ENCODE data around the gene TTYH1. TPM values are rescaled to one million over a fixed set of nuclear protein-coding genes. Genes with fewer than 3 reads are reported as not detected.
A peak's percentile ranks its signal among the peaks of the same experiment; 100 is the strongest.

The TTYH1 gene
- total RNA-seq, 2 experiments from 2014 or later = not detected

DNA sequence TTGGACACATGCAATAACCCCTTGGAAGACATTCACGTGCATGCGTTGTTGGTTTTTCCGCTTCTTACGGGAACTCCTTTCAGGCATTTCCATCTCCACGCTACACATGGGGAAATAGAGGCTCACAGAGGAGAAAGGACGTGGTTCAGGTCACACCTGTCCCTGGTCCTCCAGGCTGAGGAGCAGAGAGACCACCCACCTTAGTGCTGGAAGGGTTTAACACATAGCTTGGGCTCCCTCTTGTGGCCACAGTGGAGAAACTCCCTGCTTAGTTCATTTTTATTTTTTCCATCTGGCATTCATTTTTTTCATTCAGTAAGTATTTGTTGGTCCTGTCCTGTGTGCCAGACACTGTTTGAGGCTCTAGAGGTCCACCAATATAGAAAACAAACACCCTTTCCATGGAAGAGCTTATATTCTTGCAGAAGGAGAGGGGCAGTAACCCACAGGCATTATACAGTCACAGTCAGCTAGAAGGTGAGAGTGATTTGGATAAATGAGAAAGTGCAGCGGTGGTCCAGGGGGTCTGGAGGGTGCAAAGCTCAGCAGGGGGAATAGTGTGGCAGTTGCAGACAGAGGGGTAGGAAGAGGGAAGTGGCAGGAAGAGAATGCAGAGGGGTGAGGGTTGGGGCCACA lies 24.2 kb upstream of the TTYH1 start:
- peak; percentile 39 to 88 (median 62) for DNase-seq
- intact Hi-C loops (cut with DNase I, micrococcal nuclease) = loop anchor here (1.0 kb wide), 1 partner anchor 66 kb away; no protein-coding TSS in a partner anchor
- ChIA-PET CTCF (interaction anchor here (0.6 to 1.5 kb wide), 11 partner anchors 9 to 125 kb away, joined by 3 to 12 read pairs (median 4); partner anchors contain the start of gene LAIR1), POLR2A (interaction anchor here (0.6 to 1.7 kb wide), 4 partner anchors 12 to 68 kb away, joined by 3 to 5 read pairs (median 4); partner anchors contain the start of gene LAIR1)
- Histone ChIP-seq H3K27ac (ENCODE audit: low read depth in 1 of 2, low read length in 2 of 2) (no peak overlapping the region), H3K4me3 (ENCODE audit: low read length) (no peak overlapping the region), H3K9me3 (ENCODE audit: control insufficient read depth in 1 of 2, insufficient read depth in 1 of 2, low read length in 2 of 2) (no peaks in the 10 kb centered on the region), H3K36me3 (ENCODE audit: insufficient read depth, low read length) (no peaks in the 10 kb centered on the region), H3K4me1 (ENCODE audit: insufficient read depth, low read length) (peaks cover 44% of the 10 kb centered on the region), H3K27me3 (ENCODE audit: control insufficient read depth in 1 of 2, insufficient read depth in 2 of 2, low read length in 2 of 2) (no peaks in the 10 kb centered on the region)
- H3K27ac Mint-ChIP-seq = peak overlapping the region; percentile 1
- peak; percentile 31 for ATAC-seq (ENCODE audit: poor library complexity)
- H3K9me3 Mint-ChIP-seq = no peaks in the 10 kb centered on the region
- peak overlapping the region; percentile 76 for H3K4me3 Mint-ChIP-seq
- TF ChIP-seq, protein P1, sequence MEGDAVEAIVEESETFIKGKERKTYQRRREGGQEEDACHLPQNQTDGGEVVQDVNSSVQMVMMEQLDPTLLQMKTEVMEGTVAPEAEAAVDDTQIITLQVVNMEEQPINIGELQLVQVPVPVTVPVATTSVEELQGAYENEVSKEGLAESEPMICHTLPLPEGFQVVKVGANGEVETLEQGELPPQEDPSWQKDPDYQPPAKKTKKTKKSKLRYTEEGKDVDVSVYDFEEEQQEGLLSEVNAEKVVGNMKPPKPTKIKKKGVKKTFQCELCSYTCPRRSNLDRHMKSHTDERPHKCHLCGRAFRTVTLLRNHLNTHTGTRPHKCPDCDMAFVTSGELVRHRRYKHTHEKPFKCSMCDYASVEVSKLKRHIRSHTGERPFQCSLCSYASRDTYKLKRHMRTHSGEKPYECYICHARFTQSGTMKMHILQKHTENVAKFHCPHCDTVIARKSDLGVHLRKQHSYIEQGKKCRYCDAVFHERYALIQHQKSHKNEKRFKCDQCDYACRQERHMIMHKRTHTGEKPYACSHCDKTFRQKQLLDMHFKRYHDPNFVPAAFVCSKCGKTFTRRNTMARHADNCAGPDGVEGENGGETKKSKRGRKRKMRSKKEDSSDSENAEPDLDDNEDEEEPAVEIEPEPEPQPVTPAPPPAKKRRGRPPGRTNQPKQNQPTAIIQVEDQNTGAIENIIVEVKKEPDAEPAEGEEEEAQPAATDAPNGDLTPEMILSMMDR (IDR thresholded peaks at IDR 0.05) = peak; percentile 95
- H3K36me3 Mint-ChIP-seq (ENCODE audit: low read depth) = no peaks in the 10 kb centered on the region
- peaks cover 34% of the 10 kb centered on the region for H3K4me1 Mint-ChIP-seq (ENCODE audit: low read depth)
- H3K27me3 Mint-ChIP-seq = no peaks in the 10 kb centered on the region

DNA sequence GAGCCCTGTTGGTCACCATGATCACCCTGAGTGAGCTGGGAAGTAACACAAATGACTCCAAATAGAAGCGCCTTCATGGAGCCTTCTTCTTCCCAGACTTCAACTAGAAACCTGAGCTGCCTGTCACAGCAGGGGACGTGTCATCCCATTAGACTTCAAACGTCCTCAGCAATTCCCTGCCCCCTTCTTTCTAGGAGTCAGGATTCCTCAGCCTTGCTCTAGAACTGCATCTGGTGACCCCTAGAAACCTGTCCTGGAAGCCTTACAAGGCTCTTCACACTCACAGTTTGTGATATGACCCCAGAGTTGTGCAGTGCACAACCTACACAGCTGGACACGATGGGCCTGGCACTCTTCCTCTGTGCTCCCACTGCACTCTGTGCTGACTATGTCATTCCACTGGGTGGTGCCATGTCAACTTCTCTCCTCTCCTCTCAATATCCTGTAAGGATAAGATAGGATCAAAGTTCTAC lies 23.6 kb upstream of the TTYH1 start:
- DNase-seq (no peak), ATAC-seq (ENCODE audit: poor library complexity) (no peak)
- intact Hi-C loops (cut with DNase I, micrococcal nuclease) = loop anchor here (1.0 to 2.0 kb wide), 2 partner anchors 66 to 223 kb away; no protein-coding TSS in a partner anchor
- ChIA-PET POLR2A (interaction anchor here (0.6 to 1.7 kb wide), 3 partner anchors 13 to 27 kb away, joined by 3 to 5 read pairs (median 3); partner anchors contain the start of gene LAIR1), CTCF (interaction anchor here (0.8 to 1.5 kb wide), 6 partner anchors 10 to 66 kb away, joined by 3 to 12 read pairs (median 4); no protein-coding TSS in a partner anchor)
- no peaks in the 10 kb centered on the region for H3K9me3 Mint-ChIP-seq
- H3K27me3 Mint-ChIP-seq = no peaks in the 10 kb centered on the region
- no peaks in the 10 kb centered on the region for H3K27me3 ChIP-seq (ENCODE audit: control insufficient read depth in 1 of 2, insufficient read depth in 2 of 2, low read length in 2 of 2)
- no peak overlapping the region for H3K27ac Mint-ChIP-seq
- H3K9me3 ChIP-seq (ENCODE audit: control insufficient read depth in 1 of 2, insufficient read depth in 1 of 2, low read length in 2 of 2) = no peaks in the 10 kb centered on the region
- no peak overlapping the region for H3K4me3 ChIP-seq (ENCODE audit: low read length)
- peaks cover 44% of the 10 kb centered on the region for H3K4me1 ChIP-seq (ENCODE audit: insufficient read depth, low read length)
- H3K27ac ChIP-seq (ENCODE audit: low read depth in 1 of 2, low read length in 2 of 2) = no peak overlapping the region
- TF ChIP-seq, protein P1 (IDR thresholded peaks at IDR 0.05) = no peak
- H3K4me3 Mint-ChIP-seq = no peak overlapping the region
- H3K36me3 Mint-ChIP-seq (ENCODE audit: low read depth) = no peaks in the 10 kb centered on the region
- H3K4me1 Mint-ChIP-seq (ENCODE audit: low read depth) = peaks cover 34% of the 10 kb centered on the region
- no peaks in the 10 kb centered on the region for H3K36me3 ChIP-seq (ENCODE audit: insufficient read depth, low read length)

DNA sequence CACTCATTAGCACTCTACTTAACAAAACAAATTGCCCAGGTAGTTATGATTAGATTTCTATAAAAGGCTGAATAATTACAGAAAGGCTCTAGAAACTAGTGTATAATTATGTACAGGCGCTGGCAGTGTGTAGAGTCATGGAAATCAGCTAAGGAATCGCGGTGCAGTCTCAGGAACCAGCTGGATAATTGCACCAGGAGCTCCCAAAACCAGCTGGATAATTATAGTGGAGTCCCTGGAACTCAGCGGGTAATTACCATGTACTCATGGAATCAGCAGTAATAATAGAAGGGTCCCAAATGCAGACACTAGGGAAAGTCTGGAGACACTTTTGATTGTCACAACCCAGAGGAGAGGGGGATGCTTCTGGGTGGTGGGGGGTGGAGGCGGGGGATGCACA lies 23.2 kb upstream of the TTYH1 start:
- TF ChIP-seq, protein P1 (IDR thresholded peaks at IDR 0.05) = no peak
- Mint-ChIP-seq H3K27ac (no peak overlapping the region), H3K27me3 (no peaks in the 10 kb centered on the region), H3K4me1 (ENCODE audit: low read depth) (peaks cover 34% of the 10 kb centered on the region), H3K9me3 (no peaks in the 10 kb centered on the region), H3K4me3 (no peak overlapping the region), H3K36me3 (ENCODE audit: low read depth) (no peaks in the 10 kb centered on the region)
- DNase-seq (no peak), ATAC-seq (ENCODE audit: poor library complexity) (no peak)
- Histone ChIP-seq H3K4me3 (ENCODE audit: low read length) (no peak overlapping the region), H3K4me1 (ENCODE audit: insufficient read depth, low read length) (peaks cover 44% of the 10 kb centered on the region), H3K36me3 (ENCODE audit: insufficient read depth, low read length) (no peaks in the 10 kb centered on the region), H3K27ac (ENCODE audit: low read depth in 1 of 2, low read length in 2 of 2) (no peak overlapping the region), H3K27me3 (ENCODE audit: control insufficient read depth in 1 of 2, insufficient read depth in 2 of 2, low read length in 2 of 2) (no peaks in the 10 kb centered on the region), H3K9me3 (ENCODE audit: control insufficient read depth in 1 of 2, insufficient read depth in 1 of 2, low read length in 2 of 2) (no peaks in the 10 kb centered on the region)
- intact Hi-C loops (cut with DNase I, micrococcal nuclease) = loop anchor here in 1 of 2 experiments (2.0 kb wide), 1 partner anchor 223 kb away; no protein-coding TSS in a partner anchor
- POLR2A ChIA-PET = interaction anchor here (0.6 kb wide), 1 partner anchor 21 kb away, joined by 3 read pairs; no protein-coding TSS in a partner anchor
- CTCF ChIA-PET = interaction anchor here (0.9 kb wide), 1 partner anchor 14 kb away, joined by 3 read pairs; no protein-coding TSS in a partner anchor
